GM12801 (cell line): ENCODE results near the gene PLET1.

Source experiments
- TF ChIP-seq, protein P1 (sequence below): IDR thresholded peaks from one replicate; pipeline ENCODE4 v1.5.1; 2011; ENCODE audit warnings: control low read depth; ENCODE audit not compliant: insufficient read length; ENCODE audit errors: extremely low read depth

Gene PLET1

DNA sequence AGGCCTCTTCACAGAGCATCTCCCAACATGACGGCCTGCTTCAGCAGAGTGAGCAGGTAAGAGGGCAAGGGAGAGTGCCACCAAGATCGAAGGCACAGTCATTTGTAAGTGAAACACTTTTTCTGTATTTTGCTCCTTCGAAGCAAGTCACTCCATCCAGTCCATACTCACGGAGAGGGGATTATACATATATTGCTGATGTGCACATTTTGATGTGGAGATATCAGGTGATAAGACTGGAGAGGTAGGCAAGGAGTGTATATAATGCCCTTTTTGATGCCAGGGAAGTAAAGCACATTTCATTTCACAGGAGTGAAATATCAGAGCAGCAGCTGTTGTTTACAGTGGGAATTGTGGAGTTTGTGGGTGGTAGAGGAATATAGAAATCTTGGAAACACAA lies 23.2 kb downstream of the PLET1 start:
- TF ChIP-seq, protein P1, sequence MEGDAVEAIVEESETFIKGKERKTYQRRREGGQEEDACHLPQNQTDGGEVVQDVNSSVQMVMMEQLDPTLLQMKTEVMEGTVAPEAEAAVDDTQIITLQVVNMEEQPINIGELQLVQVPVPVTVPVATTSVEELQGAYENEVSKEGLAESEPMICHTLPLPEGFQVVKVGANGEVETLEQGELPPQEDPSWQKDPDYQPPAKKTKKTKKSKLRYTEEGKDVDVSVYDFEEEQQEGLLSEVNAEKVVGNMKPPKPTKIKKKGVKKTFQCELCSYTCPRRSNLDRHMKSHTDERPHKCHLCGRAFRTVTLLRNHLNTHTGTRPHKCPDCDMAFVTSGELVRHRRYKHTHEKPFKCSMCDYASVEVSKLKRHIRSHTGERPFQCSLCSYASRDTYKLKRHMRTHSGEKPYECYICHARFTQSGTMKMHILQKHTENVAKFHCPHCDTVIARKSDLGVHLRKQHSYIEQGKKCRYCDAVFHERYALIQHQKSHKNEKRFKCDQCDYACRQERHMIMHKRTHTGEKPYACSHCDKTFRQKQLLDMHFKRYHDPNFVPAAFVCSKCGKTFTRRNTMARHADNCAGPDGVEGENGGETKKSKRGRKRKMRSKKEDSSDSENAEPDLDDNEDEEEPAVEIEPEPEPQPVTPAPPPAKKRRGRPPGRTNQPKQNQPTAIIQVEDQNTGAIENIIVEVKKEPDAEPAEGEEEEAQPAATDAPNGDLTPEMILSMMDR: no peak

GRCh38 chr11:112235750-112236390 lies 24.8 kb downstream of the PLET1 start:
- TF ChIP-seq, protein P1: no peak

DNA sequence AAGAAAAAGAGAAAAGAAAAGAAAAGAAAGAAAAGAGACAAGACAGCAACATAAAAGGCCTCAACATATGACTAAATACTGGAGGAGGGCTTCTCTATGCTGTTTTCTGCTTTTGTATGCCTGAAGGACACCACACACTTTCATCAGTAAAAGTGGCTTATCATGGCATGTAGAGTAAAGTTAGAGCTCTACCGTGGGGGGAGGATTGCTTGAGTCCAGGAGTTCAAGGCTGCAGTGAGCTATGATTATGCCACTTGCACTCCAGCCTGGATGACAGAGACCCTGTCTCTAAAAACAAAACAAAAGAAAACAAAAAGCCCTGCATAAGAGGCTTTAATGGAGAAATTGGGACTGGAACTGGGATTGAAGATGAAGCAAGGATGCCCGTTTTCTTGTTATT lies 28.7 kb downstream of the PLET1 start:
- TF ChIP-seq, protein P1: no peak

DNA sequence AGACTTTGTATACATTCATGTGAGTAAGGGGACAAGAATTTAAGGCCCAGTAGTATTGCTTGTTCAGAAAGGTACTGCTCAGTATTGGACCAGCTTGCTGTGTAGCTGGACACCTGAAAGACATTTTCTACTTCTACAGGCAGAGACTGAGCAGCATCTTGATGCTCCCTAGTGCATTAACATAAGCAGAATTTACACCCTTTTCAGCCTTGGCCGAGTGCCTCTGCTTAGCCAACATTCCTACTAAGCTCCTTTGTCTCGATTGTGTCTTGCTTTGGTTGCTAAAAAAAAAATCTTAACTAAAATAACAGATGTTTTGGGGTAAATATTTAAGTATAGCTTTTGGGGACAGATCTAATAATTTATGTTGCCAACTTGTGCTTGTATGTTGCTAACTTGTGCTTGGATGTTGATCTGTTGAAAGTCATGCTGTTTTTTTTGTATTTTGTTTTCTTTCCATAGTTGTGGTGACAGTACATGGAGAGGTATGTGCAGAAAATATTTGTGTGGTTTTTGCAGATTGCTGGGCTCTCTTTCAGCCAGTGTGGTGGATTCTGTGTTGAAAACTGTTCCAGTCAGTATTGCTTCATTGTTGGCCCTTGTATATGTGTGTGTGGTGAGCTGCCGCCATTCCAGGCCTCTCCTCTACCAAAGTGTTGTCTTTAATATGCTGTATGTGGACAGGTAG lies 30.8 kb downstream of the PLET1 start:
- TF ChIP-seq, protein P1: no peak

DNA sequence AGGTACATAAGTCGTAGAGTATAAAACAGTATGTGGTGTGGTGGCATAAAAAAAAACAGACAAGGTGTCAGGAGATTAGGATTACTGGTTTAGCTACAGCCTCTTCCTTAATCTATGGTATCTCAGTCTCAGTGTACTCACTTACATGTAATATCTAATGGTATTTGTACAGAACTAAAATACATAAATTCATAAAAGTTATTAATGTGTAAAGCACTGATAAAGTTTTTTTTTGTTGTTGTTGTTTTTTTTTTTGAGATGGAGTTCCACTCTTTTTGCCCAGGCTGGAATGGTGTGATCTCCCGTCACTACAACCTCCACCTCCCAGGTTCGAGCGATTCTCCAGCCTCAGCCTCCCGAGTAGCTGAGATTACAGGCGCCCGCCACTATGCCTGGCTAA lies 31.5 kb downstream of the PLET1 start:
- TF ChIP-seq, protein P1: no peak

- TF ChIP-seq, protein P1: no peak
These were observed 32.0 kb downstream of the PLET1 start for GRCh38 chr11:112228706-112229105.

GRCh38 chr11:112227471-112227870 lies 33.2 kb downstream of the PLET1 start:
- TF ChIP-seq, protein P1: no peak
